Ureter (tissue), 1 donor: Measurements from ENCODE around the gene DFFB. TPM values are rescaled to one million over a fixed set of nuclear protein-coding genes. Genes with fewer than 3 reads are reported as not detected.

Experiments used
- DNase-seq: peaks from one replicate; pipeline ENCODE4 v3.0.0-alpha.2; 2020; ENCODE audit warnings: low spot score
- total RNA-seq: library from RNA; stranded (reverse); gene quantifications from one replicate; pipeline ENCODE4 v1.2.4, GENCODE V29; 2023
- donor health status: DM: yes; HTN: yes; CAD: no.

Gene DFFB
- total RNA-seq, 1 donor from 2014 or later, result 6.1 TPM

GRCh38 chr1:3925256-3925655, 68.0 kb downstream of the DFFB start:
- no peak for DNase-seq

- DNase-seq, result no peak
Measured at GRCh38 chr1:3925762-3926161, 68.5 kb downstream of the DFFB start.

- DNase-seq, result no peak
Measured at GRCh38 chr1:3926956-3927355, 69.7 kb downstream of the DFFB start.

GRCh38 chr1:3928586-3928985, 71.3 kb downstream of the DFFB start:
- DNase-seq, result no peak

- DNase-seq, result no peak
Measured at GRCh38 chr1:3929126-3929525, 71.8 kb downstream of the DFFB start.

GRCh38 chr1:3930301-3931006, 73.2 kb downstream of the DFFB start:
- no peak for DNase-seq

- DNase-seq, result no peak
Measured at GRCh38 chr1:3931007-3931912, 74.0 kb downstream of the DFFB start.

- DNase-seq, result no peak
Measured at GRCh38 chr1:3932156-3932919, 75.1 kb downstream of the DFFB start.

Other genes starting within 250 kb of the DFFB start
- gene MEGF6, start 246.0 kb upstream of the DFFB start, total RNA-seq, result 22.2 TPM
- 54.7 TPM for gene TPRG1L, start 232.5 kb upstream of the DFFB start, total RNA-seq
- gene WRAP73, start 207.4 kb upstream of the DFFB start, total RNA-seq, result 18.3 TPM
- 3.7 TPM for gene TP73, start 205.0 kb upstream of the DFFB start, total RNA-seq
- gene CCDC27, start 105.0 kb upstream of the DFFB start, total RNA-seq, result not detected
- gene SMIM1, start 84.7 kb upstream of the DFFB start, total RNA-seq, result 9.6 TPM
- gene LRRC47, start 61.0 kb upstream of the DFFB start, total RNA-seq, result 54.0 TPM
- gene CEP104, start 265 bp upstream of the DFFB start, total RNA-seq, result 50.2 TPM
- gene C1orf174, start 42.8 kb downstream of the DFFB start, total RNA-seq, result 23.2 TPM